Measurements from ENCODE around the gene ELF3.
"Not testable (repeated sequence)": the region's sequence is repeated elsewhere in the genome, so short reads cannot be mapped to it uniquely, and the experiment has no call there.

The ELF3 gene

GRCh38 chr1:202010180-202011015 lies at the start of gene ELF3:
Gene ELF3, plus strand, starts transcription at chr1:202010587. Its CDS starts 550 bp downstream, at chr1:202011137.
- in situ Hi-C loops (cut with MboI; ENCODE audit: low sequenced_read_pairs), result no loop called here

- in situ Hi-C loops (cut with MboI; ENCODE audit: low sequenced_read_pairs), result not testable (repeated sequence)
These were observed 48.0 kb upstream of the ELF3 start for GRCh38 chr1:201962382-201962781.

- in situ Hi-C loops (cut with MboI; ENCODE audit: low sequenced_read_pairs), result no loop called here
These were observed 46.1 kb upstream of the ELF3 start for GRCh38 chr1:201964261-201964660.

- in situ Hi-C loops (cut with MboI; ENCODE audit: low sequenced_read_pairs), result no loop called here
These were observed 44.2 kb upstream of the ELF3 start for GRCh38 chr1:201966171-201966570.

- in situ Hi-C loops (cut with MboI; ENCODE audit: low sequenced_read_pairs), result no loop called here
These were observed 42.0 kb upstream of the ELF3 start for GRCh38 chr1:201968202-201968925.

GRCh38 chr1:201970334-201971159 lies 39.8 kb upstream of the ELF3 start:
- in situ Hi-C loops (cut with MboI; ENCODE audit: low sequenced_read_pairs), result loop anchor here (10.0 kb wide), 1 partner anchor 76 kb away; no protein-coding TSS in a partner anchor

- in situ Hi-C loops (cut with MboI; ENCODE audit: low sequenced_read_pairs), result no loop called here
These were observed 28.2 kb upstream of the ELF3 start for GRCh38 chr1:201982082-201982622.

- in situ Hi-C loops (cut with MboI; ENCODE audit: low sequenced_read_pairs), result no loop called here
These were observed 27.6 kb upstream of the ELF3 start, which contains the start of gene RNPEP for GRCh38 chr1:201982623-201983379. Gene RNPEP, plus strand, starts transcription at chr1:201982648. Its CDS starts 19 bp downstream, at chr1:201982667.

- in situ Hi-C loops (cut with MboI; ENCODE audit: low sequenced_read_pairs), result no loop called here
These were observed 27.0 kb upstream of the ELF3 start for GRCh38 chr1:201983380-201983805.

GRCh38 chr1:201984446-201984845 lies 25.9 kb upstream of the ELF3 start:
- in situ Hi-C loops (cut with MboI; ENCODE audit: low sequenced_read_pairs), result no loop called here

- in situ Hi-C loops (cut with MboI; ENCODE audit: low sequenced_read_pairs), result no loop called here
These were observed 25.0 kb upstream of the ELF3 start for GRCh38 chr1:201985355-201985754.

- in situ Hi-C loops (cut with MboI; ENCODE audit: low sequenced_read_pairs), result no loop called here
These were observed 21.8 kb upstream of the ELF3 start for GRCh38 chr1:201988601-201989000.

GRCh38 chr1:201989354-201990128 lies 20.8 kb upstream of the ELF3 start:
- in situ Hi-C loops (cut with MboI; ENCODE audit: low sequenced_read_pairs), result no loop called here

- in situ Hi-C loops (cut with MboI; ENCODE audit: low sequenced_read_pairs), result no loop called here
These were observed 20.0 kb upstream of the ELF3 start for GRCh38 chr1:201990427-201990826.

GRCh38 chr1:201999625-202000238 lies 10.7 kb upstream of the ELF3 start:
- in situ Hi-C loops (cut with MboI; ENCODE audit: low sequenced_read_pairs), result no loop called here

- in situ Hi-C loops (cut with MboI; ENCODE audit: low sequenced_read_pairs), result no loop called here
These were observed 7.9 kb upstream of the ELF3 start for GRCh38 chr1:202002507-202002906.

- in situ Hi-C loops (cut with MboI; ENCODE audit: low sequenced_read_pairs), result loop anchor here (5.0 kb wide), 1 partner anchor 118 kb away; the partner anchor contains the start of gene GPR37L1
These were observed 5.7 kb upstream of the ELF3 start for GRCh38 chr1:202004711-202005110.

- in situ Hi-C loops (cut with MboI; ENCODE audit: low sequenced_read_pairs), result loop anchor here (5.0 kb wide), 1 partner anchor 116 kb away; the partner anchor contains the start of gene GPR37L1
These were observed 4.4 kb upstream of the ELF3 start for GRCh38 chr1:202005958-202006357.

GRCh38 chr1:202007304-202007703 lies 3.1 kb upstream of the ELF3 start:
- in situ Hi-C loops (cut with MboI; ENCODE audit: low sequenced_read_pairs), result loop anchor here (5.0 kb wide), 1 partner anchor 115 kb away; the partner anchor contains the start of gene GPR37L1
